HepG2 (cell line): ENCODE data around the gene NDUFS2. TPM values are rescaled to one million over a fixed set of nuclear protein-coding genes. Genes with fewer than 3 reads are reported as not detected.
A peak's percentile ranks its signal among the peaks of the same experiment; 100 is the strongest.

ENCODE experiments used
- ATF1 ChIP-seq: IDR thresholded peaks from 2 replicates; pipeline ENCODE4 v1.6.1; 2016; ENCODE audit warnings: mild to moderate bottlenecking, control low read depth
- CBX1 ChIP-seq: IDR thresholded peaks from one replicate; pipeline ENCODE4 v1.6.1; 2016; ENCODE audit warnings: antibody characterized with exemption, low read depth
- CHD2 ChIP-seq: IDR thresholded peaks from 2 replicates; pipeline ENCODE4 v1.6.1; 2011; ENCODE audit warnings: low read depth, low read length, improper control_type of control experiment
- MAZ ChIP-seq, 2 experiments: sonication (generic) in 1 of 2; formaldehyde crosslinking in 1 of 2; IDR thresholded peaks; 2 replicates each; pipeline versions ENCODE4 v1.5.0 to v1.6.1; 2012 to 2020; ENCODE audit warnings: low read depth in 2 of 2, mild to moderate bottlenecking in 2 of 2, borderline replicate concordance in 1 of 2, improper control_type of control experiment in 1 of 2, low read length in 1 of 2, missing genetic modification reagents in 1 of 2, moderate library complexity in 1 of 2
- MED1 ChIP-seq: sonication (generic); formaldehyde crosslinking; IDR thresholded peaks from 2 replicates; pipeline ENCODE4 v1.4.0; 2020; ENCODE audit warnings: missing genetic modification reagents
- NFATC3 ChIP-seq: sonication (generic); formaldehyde crosslinking; IDR thresholded peaks from 2 replicates; pipeline ENCODE4 v1.5.1; 2020; ENCODE audit warnings: mild to moderate bottlenecking, missing genetic modification reagents
- SALL1 ChIP-seq: sonication (generic); formaldehyde crosslinking; IDR thresholded peaks from 2 replicates; pipeline ENCODE4 v1.8.0; 2022; ENCODE audit warnings: mild to moderate bottlenecking, missing genetic modification reagents
- ZKSCAN8 ChIP-seq: IDR thresholded peaks from 2 replicates; pipeline ENCODE4 v1.6.1; 2016; ENCODE audit warnings: borderline replicate concordance, missing genetic modification reagents, missing compliant biosample characterization
- ZNF337 ChIP-seq: sonication (generic); formaldehyde crosslinking; IDR thresholded peaks from 2 replicates; pipeline ENCODE4 v1.5.1; 2020; ENCODE audit warnings: missing genetic modification reagents, low read depth, mild to moderate bottlenecking, borderline replicate concordance
- ZNF781 ChIP-seq: sonication (generic); formaldehyde crosslinking; IDR thresholded peaks from 2 replicates; pipeline ENCODE4 v1.5.1; 2020; ENCODE audit warnings: borderline replicate concordance, mild to moderate bottlenecking, missing genetic modification reagents; ENCODE audit errors: not compliant biosample characterization
- polyA plus RNA-seq, 8 experiments: library from polyadenylated mRNA; depleted of rRNA in 3 of 8; stranded (reverse) in 7 of 8; unstranded in 1 of 8; fragments of >200 nt; fragmentation: Illumina TruSeq in 4 of 8; extraction: Trizol in 4 of 8; gene quantifications; 2 replicates each; pipeline versions ENCODE4 v1.2.1 to v1.2.3, GENCODE V29; 2011 to 2016; ENCODE audit warnings: low read depth in 4 of 8, missing spikeins in 1 of 8, mixed read lengths in 1 of 8; ENCODE audit not compliant: insufficient read depth in 1 of 8
- total RNA-seq, 5 experiments: library from RNA; depleted of rRNA; stranded (reverse); fragments of >200 nt; fragmentation: Illumina TruSeq; extraction: Trizol; gene quantifications; 2 replicates each; pipeline ENCODE4 v1.2.3, GENCODE V29; 2016; ENCODE audit warnings: low read depth in 1 of 5
- TF ChIP-seq, protein P1 (sequence below): sonication (generic); formaldehyde crosslinking; IDR thresholded peaks from 2 replicates; pipeline ENCODE4 v1.8.1; 2023; ENCODE audit warnings: mild to moderate bottlenecking, missing genetic modification reagents, borderline replicate concordance
- TF ChIP-seq, protein P2 (sequence below): sonication (generic); formaldehyde crosslinking; IDR thresholded peaks from 2 replicates; pipeline ENCODE4 v1.4.0; 2020; ENCODE audit warnings: missing genetic modification reagents, borderline replicate concordance
- TF ChIP-seq, protein P3 (sequence below): sonication (generic); formaldehyde crosslinking; IDR thresholded peaks from 2 replicates; pipeline ENCODE4 v1.4.0; 2020; ENCODE audit warnings: missing genetic modification reagents
- TF ChIP-seq, protein P4 (sequence below): IDR thresholded peaks from 2 replicates; pipeline ENCODE4 v1.6.1; 2016
- TF ChIP-seq, protein P5 (sequence below): sonication (generic); formaldehyde crosslinking; IDR thresholded peaks from 2 replicates; pipeline ENCODE4 v1.5.1; 2020; ENCODE audit warnings: missing genetic modification reagents, mild to moderate bottlenecking, borderline replicate concordance
- TF ChIP-seq, protein P6 (sequence below): sonication (generic); formaldehyde crosslinking; IDR thresholded peaks from 2 replicates; pipeline ENCODE4 v1.4.0; 2020; ENCODE audit warnings: missing genetic modification reagents; ENCODE audit errors: not compliant biosample characterization
- TF ChIP-seq, protein P7 (sequence below): sonication (generic); formaldehyde crosslinking; IDR thresholded peaks from 2 replicates; pipeline ENCODE4 v1.5.0; 2020; ENCODE audit warnings: missing genetic modification reagents

The NDUFS2 gene
- total and polyA plus RNA-seq, 2 of the 13 experiments (the other 11 are each of a cell fraction or from before 2014, with no cell fraction given) = 89.9 to 118 TPM

DNA sequence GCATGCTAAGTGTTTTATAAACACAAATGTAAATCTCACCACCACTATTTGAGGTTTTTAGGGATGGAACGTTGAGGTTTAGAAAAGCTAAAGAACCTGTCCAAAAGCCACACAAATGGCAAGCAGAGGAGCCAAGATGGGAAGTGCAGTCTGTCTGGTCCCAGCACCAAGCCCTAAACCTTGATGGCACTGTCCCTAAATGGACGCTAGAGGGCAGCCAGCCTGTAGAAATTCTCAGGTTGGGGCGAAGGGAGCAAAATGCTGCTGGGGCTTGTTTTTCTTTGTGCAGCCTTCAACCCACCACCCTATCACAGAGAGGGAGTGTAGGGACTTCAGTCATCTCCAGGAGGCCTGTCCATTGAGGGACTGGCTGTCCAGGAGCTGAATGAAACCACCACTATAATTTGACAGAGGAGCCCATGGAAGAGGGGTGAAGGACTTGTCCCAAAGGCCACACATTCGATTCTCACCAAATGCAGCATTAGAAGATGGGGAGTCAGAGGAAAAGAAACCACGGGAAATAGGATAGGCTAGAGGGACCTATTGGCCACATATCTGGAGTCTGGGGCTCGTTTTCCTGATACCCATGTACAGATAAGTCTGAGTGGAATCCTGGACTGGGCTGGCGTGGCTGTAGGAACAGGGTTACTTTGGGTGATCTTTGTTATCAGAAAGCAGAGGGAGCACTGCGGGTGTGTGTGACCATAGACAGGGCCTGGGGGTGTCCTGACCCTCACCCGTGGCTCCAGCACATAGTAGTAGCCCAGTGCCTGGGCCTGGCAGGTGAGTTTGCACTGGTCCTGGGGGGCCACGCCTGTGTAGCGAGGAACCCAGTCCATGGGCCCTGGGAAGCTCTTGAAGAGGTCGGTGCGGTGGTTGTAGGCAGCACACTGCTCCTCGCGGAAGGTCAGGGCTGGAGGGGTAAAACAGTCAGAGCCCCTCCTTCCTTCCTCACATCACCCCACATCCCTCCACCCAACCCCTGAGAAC, 9.4 kb upstream of the NDUFS2 start (continued):
- TF ChIP-seq, protein P1, sequence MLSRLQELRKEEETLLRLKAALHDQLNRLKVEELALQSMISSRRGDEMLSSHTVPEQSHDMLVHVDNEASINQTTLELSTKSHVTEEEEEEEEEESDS = no peak
- TF ChIP-seq ATF1 = no peak
- TF ChIP-seq ZNF337 = no peak
- no peak for TF ChIP-seq NFATC3 (CRISPR knock-in tag)
- TF ChIP-seq, protein P2, sequence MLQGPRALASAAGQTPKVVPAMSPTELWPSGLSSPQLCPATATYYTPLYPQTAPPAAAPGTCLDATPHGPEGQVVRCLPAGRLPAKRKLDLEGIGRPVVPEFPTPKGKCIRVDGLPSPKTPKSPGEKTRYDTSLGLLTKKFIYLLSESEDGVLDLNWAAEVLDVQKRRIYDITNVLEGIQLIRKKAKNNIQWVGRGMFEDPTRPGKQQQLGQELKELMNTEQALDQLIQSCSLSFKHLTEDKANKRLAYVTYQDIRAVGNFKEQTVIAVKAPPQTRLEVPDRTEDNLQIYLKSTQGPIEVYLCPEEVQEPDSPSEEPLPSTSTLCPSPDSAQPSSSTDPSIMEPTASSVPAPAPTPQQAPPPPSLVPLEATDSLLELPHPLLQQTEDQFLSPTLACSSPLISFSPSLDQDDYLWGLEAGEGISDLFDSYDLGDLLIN = no peak
- TF ChIP-seq, protein P3, sequence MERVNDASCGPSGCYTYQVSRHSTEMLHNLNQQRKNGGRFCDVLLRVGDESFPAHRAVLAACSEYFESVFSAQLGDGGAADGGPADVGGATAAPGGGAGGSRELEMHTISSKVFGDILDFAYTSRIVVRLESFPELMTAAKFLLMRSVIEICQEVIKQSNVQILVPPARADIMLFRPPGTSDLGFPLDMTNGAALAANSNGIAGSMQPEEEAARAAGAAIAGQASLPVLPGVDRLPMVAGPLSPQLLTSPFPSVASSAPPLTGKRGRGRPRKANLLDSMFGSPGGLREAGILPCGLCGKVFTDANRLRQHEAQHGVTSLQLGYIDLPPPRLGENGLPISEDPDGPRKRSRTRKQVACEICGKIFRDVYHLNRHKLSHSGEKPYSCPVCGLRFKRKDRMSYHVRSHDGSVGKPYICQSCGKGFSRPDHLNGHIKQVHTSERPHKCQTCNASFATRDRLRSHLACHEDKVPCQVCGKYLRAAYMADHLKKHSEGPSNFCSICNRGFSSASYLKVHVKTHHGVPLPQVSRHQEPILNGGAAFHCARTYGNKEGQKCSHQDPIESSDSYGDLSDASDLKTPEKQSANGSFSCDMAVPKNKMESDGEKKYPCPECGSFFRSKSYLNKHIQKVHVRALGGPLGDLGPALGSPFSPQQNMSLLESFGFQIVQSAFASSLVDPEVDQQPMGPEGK (CRISPR knock-in tag) = peak; percentile 41; the same call in 1 of the 2 replicates
- TF ChIP-seq, protein P4, sequence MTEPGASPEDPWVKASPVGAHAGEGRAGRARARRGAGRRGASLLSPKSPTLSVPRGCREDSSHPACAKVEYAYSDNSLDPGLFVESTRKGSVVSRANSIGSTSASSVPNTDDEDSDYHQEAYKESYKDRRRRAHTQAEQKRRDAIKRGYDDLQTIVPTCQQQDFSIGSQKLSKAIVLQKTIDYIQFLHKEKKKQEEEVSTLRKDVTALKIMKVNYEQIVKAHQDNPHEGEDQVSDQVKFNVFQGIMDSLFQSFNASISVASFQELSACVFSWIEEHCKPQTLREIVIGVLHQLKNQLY = no peak
- TF ChIP-seq, protein P5, sequence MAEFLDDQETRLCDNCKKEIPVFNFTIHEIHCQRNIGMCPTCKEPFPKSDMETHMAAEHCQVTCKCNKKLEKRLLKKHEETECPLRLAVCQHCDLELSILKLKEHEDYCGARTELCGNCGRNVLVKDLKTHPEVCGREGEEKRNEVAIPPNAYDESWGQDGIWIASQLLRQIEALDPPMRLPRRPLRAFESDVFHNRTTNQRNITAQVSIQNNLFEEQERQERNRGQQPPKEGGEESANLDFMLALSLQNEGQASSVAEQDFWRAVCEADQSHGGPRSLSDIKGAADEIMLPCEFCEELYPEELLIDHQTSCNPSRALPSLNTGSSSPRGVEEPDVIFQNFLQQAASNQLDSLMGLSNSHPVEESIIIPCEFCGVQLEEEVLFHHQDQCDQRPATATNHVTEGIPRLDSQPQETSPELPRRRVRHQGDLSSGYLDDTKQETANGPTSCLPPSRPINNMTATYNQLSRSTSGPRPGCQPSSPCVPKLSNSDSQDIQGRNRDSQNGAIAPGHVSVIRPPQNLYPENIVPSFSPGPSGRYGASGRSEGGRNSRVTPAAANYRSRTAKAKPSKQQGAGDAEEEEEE = no peak
- TF ChIP-seq ZNF781 = no peak
- TF ChIP-seq CHD2 = no peak
- no peak for TF ChIP-seq ZKSCAN8 (CRISPR knock-in tag)
- TF ChIP-seq CBX1 = no peak
- TF ChIP-seq, protein P6, sequence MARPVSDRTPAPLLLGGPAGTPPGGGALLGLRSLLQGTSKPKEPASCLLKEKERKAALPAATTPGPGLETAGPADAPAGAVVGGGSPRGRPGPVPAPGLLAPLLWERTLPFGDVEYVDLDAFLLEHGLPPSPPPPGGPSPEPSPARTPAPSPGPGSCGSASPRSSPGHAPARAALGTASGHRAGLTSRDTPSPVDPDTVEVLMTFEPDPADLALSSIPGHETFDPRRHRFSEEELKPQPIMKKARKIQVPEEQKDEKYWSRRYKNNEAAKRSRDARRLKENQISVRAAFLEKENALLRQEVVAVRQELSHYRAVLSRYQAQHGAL (CRISPR knock-in tag) = peak; percentile 53
- TF ChIP-seq, protein P7, sequence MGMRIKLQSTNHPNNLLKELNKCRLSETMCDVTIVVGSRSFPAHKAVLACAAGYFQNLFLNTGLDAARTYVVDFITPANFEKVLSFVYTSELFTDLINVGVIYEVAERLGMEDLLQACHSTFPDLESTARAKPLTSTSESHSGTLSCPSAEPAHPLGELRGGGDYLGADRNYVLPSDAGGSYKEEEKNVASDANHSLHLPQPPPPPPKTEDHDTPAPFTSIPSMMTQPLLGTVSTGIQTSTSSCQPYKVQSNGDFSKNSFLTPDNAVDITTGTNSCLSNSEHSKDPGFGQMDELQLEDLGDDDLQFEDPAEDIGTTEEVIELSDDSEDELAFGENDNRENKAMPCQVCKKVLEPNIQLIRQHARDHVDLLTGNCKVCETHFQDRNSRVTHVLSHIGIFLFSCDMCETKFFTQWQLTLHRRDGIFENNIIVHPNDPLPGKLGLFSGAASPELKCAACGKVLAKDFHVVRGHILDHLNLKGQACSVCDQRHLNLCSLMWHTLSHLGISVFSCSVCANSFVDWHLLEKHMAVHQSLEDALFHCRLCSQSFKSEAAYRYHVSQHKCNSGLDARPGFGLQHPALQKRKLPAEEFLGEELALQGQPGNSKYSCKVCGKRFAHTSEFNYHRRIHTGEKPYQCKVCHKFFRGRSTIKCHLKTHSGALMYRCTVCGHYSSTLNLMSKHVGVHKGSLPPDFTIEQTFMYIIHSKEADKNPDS (CRISPR knock-in tag) = no peak
- no peak; the same call in 1 of the 2 replicates for TF ChIP-seq MED1 (CRISPR knock-in tag)
- peak; percentile 40; the same call in 1 of the 2 replicates for TF ChIP-seq SALL1
- TF ChIP-seq MAZ (IDR thresholded peaks at IDR 0.05; ENCODE audit: borderline replicate concordance, low read depth, low read length) = 0 out of 2 replicates have a peak, but pooled peaks have one; percentile 52
- 0 out of 2 replicates have a peak, but pooled peaks have one; percentile 27 for TF ChIP-seq MAZ (CRISPR knock-in tag; IDR thresholded peaks at IDR 0.05; ENCODE audit: low read depth)
